A673 (cell line): ENCODE measurements around the gene PTPRK. TPM values are rescaled to one million over a fixed set of nuclear protein-coding genes. Genes with fewer than 3 reads are reported as not detected.

Experiments used
- BruUV-seq: library from RNA; stranded (reverse); fragments of 400-500 nt; replicated peaks from 2 replicates; lab custom pipeline; 2021; lab: Mats Ljungman, UMichigan
- CTCF ChIA-PET: fragments of 300-600 bp; sonication (Branson Sonifier 250); formaldehyde crosslinking; loops from one replicate; lab custom pipeline; 2022; ENCODE audit warnings: antibody characterized with exemption; lab: Charles Lee
- POLR2A ChIA-PET: fragments of 300-600 bp; sonication (Branson Sonifier 250); formaldehyde crosslinking; loops from one replicate; lab custom pipeline; 2022; ENCODE audit warnings: antibody characterized with exemption; ENCODE audit not compliant: low non-redundant PET; lab: Charles Lee
- DNase-seq: peaks from one replicate; pipeline ENCODE4 v3.0.0-alpha.2; 2015; ENCODE audit warnings: low spot score
- H3K27ac ChIP-seq: fragments of 200-600 bp; sonication (generic); 2 replicates; pipeline ENCODE4 v1.5.1; 2016; ENCODE audit warnings: mixed run types, low read depth, mild to moderate bottlenecking, mixed read lengths, antibody characterized with exemption, low read length; ENCODE audit not compliant: poor library complexity, severe bottlenecking
- H3K27me3 ChIP-seq: fragments of 200-600 bp; sonication (generic); replicated peaks from 2 replicates; pipeline ENCODE4 v1.6.1; 2017; ENCODE audit warnings: mixed run types, low read depth, mild to moderate bottlenecking, mixed read lengths, antibody characterized with exemption, low read length; ENCODE audit not compliant: insufficient read depth, poor library complexity
- H3K36me3 ChIP-seq: fragments of 200-600 bp; sonication (generic); 2 replicates; pipeline ENCODE4 v1.6.1; 2016; ENCODE audit warnings: mixed run types, mild to moderate bottlenecking, mixed read lengths, antibody characterized with exemption, low read length; ENCODE audit not compliant: insufficient read depth, poor library complexity, severe bottlenecking
- H3K4me1 ChIP-seq: fragments of 200-600 bp; sonication (generic); 2 replicates; pipeline ENCODE4 v1.6.1; 2017; ENCODE audit warnings: mixed run types, mild to moderate bottlenecking, mixed read lengths, antibody characterized with exemption, low read length; ENCODE audit not compliant: insufficient read depth, poor library complexity, severe bottlenecking
- H3K4me3 ChIP-seq: fragments of 200-600 bp; sonication (generic); 2 replicates; pipeline ENCODE4 v1.5.1; 2016; ENCODE audit warnings: low read depth, mixed run types, mild to moderate bottlenecking, mixed read lengths, low read length; ENCODE audit not compliant: poor library complexity, severe bottlenecking
- H3K9me3 ChIP-seq: fragments of 200-600 bp; sonication (generic); 2 replicates; pipeline ENCODE4 v1.6.1; 2016; ENCODE audit warnings: mixed run types, low read depth, mild to moderate bottlenecking, mixed read lengths, antibody characterized with exemption, low read length; ENCODE audit not compliant: poor library complexity, severe bottlenecking
- EZH2 ChIP-seq: fragments of 200-600 bp; sonication (generic); IDR thresholded peaks from 2 replicates; pipeline ENCODE4 v1.6.1; 2017; ENCODE audit warnings: borderline replicate concordance, low read depth, mild to moderate bottlenecking, mixed read lengths, antibody characterized with exemption, low read length; ENCODE audit not compliant: poor library complexity, severe bottlenecking
- intact Hi-C: fragments of 100-400 bp; cut with micrococcal nuclease; formaldehyde crosslinking; loops from one replicate; pipeline ENCODE4 v1.10.0; 2022; ENCODE audit not compliant: unreplicated experiment
- total RNA-seq: library from RNA; stranded (reverse); gene quantifications from 2 replicates; pipeline ENCODE4 v1.2.3, GENCODE V29; 2021
- TF ChIP-seq, protein P1 (sequence below): fragments of 300-800, 200-600 bp; sonication (generic); conservative IDR thresholded peaks from 2 replicates; pipeline ENCODE4 v1.5.1; 2017; ENCODE audit warnings: low read depth, mild to moderate bottlenecking, antibody characterized with exemption, low read length, moderate library complexity, mixed read lengths

The PTPRK gene
- total RNA-seq, 1 experiment from 2014 or later, result 77.3 TPM

GRCh38 chr6:127954082-127954481 is 566.3 kb downstream of the PTPRK start:
- no peaks in the 10 kb centered on the region for H3K9me3 ChIP-seq
- no peaks in the 10 kb centered on the region for H3K27me3 ChIP-seq
- DNase-seq, result no peak
- H3K36me3 ChIP-seq, result no peaks in the 10 kb centered on the region
- TF ChIP-seq, protein P1, sequence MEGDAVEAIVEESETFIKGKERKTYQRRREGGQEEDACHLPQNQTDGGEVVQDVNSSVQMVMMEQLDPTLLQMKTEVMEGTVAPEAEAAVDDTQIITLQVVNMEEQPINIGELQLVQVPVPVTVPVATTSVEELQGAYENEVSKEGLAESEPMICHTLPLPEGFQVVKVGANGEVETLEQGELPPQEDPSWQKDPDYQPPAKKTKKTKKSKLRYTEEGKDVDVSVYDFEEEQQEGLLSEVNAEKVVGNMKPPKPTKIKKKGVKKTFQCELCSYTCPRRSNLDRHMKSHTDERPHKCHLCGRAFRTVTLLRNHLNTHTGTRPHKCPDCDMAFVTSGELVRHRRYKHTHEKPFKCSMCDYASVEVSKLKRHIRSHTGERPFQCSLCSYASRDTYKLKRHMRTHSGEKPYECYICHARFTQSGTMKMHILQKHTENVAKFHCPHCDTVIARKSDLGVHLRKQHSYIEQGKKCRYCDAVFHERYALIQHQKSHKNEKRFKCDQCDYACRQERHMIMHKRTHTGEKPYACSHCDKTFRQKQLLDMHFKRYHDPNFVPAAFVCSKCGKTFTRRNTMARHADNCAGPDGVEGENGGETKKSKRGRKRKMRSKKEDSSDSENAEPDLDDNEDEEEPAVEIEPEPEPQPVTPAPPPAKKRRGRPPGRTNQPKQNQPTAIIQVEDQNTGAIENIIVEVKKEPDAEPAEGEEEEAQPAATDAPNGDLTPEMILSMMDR, result no peak
- TF ChIP-seq EZH2, result no peak
- ChIA-PET CTCF (no interaction called here), POLR2A (no interaction called here)
- H3K4me1 ChIP-seq, result no peaks in the 10 kb centered on the region
- H3K4me3 ChIP-seq, result no peak overlapping the region
- intact Hi-C loops, result no loop called here
- no peak overlapping the region for H3K27ac ChIP-seq
- no TSS peak for BruUV-seq

- no peaks in the 10 kb centered on the region for H3K9me3 ChIP-seq
- H3K4me3 ChIP-seq, result no peak overlapping the region
- TF ChIP-seq, protein P1, result no peak
- TF ChIP-seq EZH2, result no peak
These were observed 567.6 kb downstream of the PTPRK start for GRCh38 chr6:127952831-127953230.

GRCh38 chr6:127952176-127952575 is 568.2 kb downstream of the PTPRK start:
- ChIA-PET CTCF (no interaction called here), POLR2A (no interaction called here)
- no peaks in the 10 kb centered on the region for H3K27me3 ChIP-seq
- H3K4me3 ChIP-seq, result no peak overlapping the region
- intact Hi-C loops, result no loop called here
- no peaks in the 10 kb centered on the region for H3K9me3 ChIP-seq
- no peaks in the 10 kb centered on the region for H3K36me3 ChIP-seq
- no peak overlapping the region for H3K27ac ChIP-seq
- no peak for DNase-seq
- no peaks in the 10 kb centered on the region for H3K4me1 ChIP-seq
- BruUV-seq, result no TSS peak
- TF ChIP-seq, protein P1, result no peak
- no peak for TF ChIP-seq EZH2

More at GRCh38 chr6:127952831-127953230, 567.6 kb downstream of the PTPRK start:
- Histone ChIP-seq H3K4me1 (no peaks in the 10 kb centered on the region), H3K27ac (no peak overlapping the region), H3K36me3 (no peaks in the 10 kb centered on the region), H3K27me3 (no peaks in the 10 kb centered on the region)
- intact Hi-C loops, result no loop called here
- POLR2A ChIA-PET, result no interaction called here
- BruUV-seq, result no TSS peak
- no peak for DNase-seq
- CTCF ChIA-PET, result interaction anchor here (0.6 kb wide), 1 partner anchor 94 kb away, joined by 3 read pairs; no protein-coding TSS in a partner anchor
